CD4-positive, alpha-beta T cell (primary cell): ENCODE data around the gene LRIG1. TPM values are rescaled to one million over a fixed set of nuclear protein-coding genes. Genes with fewer than 3 reads are reported as not detected.

ENCODE experiments used
- ATAC-seq: fragments of 200-7000 bp; cut with Tn5 transposase; one replicate; pipeline ENCODE4 v1.10.0; 2022; ENCODE audit warnings: mild to moderate bottlenecking; ENCODE audit not compliant: poor library complexity
- CTCF ChIA-PET: fragments of 350-600 bp; sonication (Branson Sonifier 250); formaldehyde crosslinking; loops from one replicate; lab custom pipeline; 2021; ENCODE audit warnings: antibody characterized with exemption, inconsistent platforms; lab: Charles Lee
- POLR2A ChIA-PET: fragments of 350-600 bp; sonication (Branson Sonifier 250); formaldehyde crosslinking; loops from one replicate; lab custom pipeline; 2021; ENCODE audit warnings: antibody characterized with exemption, inconsistent platforms; lab: Charles Lee
- DNase-seq, 14 experiments: peaks; one replicate each; pipeline ENCODE4 v3.0.0-alpha.2; 2013 to 2020; ENCODE audit warnings: mixed read lengths in 2 of 14
- H3K27ac ChIP-seq, 2 donors: one replicate each; pipeline versions ENCODE4 v1.5.1 to v1.7.0; 2013; ENCODE audit warnings: low read length in 2 of 2, low read depth in 1 of 2, mild to moderate bottlenecking in 1 of 2
- H3K27me3 ChIP-seq, 2 experiments: 1 replicate in 1 of 2; 2 replicates in 1 of 2; pipeline versions ENCODE4 v1.6.1 to v1.7.0; 2013; ENCODE audit warnings: low read length in 2 of 2, control low read depth in 1 of 2, mild to moderate bottlenecking in 1 of 2, moderate library complexity in 1 of 2; ENCODE audit not compliant: insufficient read depth in 2 of 2, control insufficient read depth in 1 of 2
- H3K36me3 ChIP-seq: one replicate; pipeline ENCODE4 v1.6.1; 2013; ENCODE audit warnings: low read length, control low read depth; ENCODE audit not compliant: insufficient read depth
- H3K4me1 ChIP-seq: one replicate; pipeline ENCODE4 v1.6.1; 2013; ENCODE audit warnings: low read length, control low read depth; ENCODE audit not compliant: insufficient read depth
- H3K4me3 ChIP-seq: one replicate; pipeline ENCODE4 v1.5.1; 2013; ENCODE audit warnings: mild to moderate bottlenecking, low read length, moderate library complexity
- H3K9me3 ChIP-seq, 2 experiments: 1 replicate in 1 of 2; 2 replicates in 1 of 2; pipeline versions ENCODE4 v1.6.1 to v1.7.0; 2013; ENCODE audit warnings: low read length in 2 of 2, mild to moderate bottlenecking in 2 of 2, control low read depth in 1 of 2, moderate library complexity in 1 of 2; ENCODE audit not compliant: control insufficient read depth in 1 of 2, insufficient read depth in 1 of 2
- H3K27ac Mint-ChIP-seq: one replicate; pipeline ENCODE4 v1.8.0; 2020; ENCODE audit warnings: mixed read lengths
- H3K27me3 Mint-ChIP-seq: one replicate; pipeline ENCODE4 v1.8.0; 2021; ENCODE audit warnings: mixed read lengths
- H3K36me3 Mint-ChIP-seq: one replicate; pipeline ENCODE4 v1.8.0; 2021; ENCODE audit warnings: low read depth, mixed read lengths
- H3K4me1 Mint-ChIP-seq: one replicate; pipeline ENCODE4 v1.8.0; 2021; ENCODE audit warnings: low read depth, mixed read lengths
- H3K4me3 Mint-ChIP-seq: one replicate; pipeline ENCODE4 v1.8.0; 2020; ENCODE audit warnings: mild to moderate bottlenecking, mixed read lengths
- H3K9me3 Mint-ChIP-seq: one replicate; pipeline ENCODE4 v1.8.0; 2020; ENCODE audit warnings: mixed read lengths
- CTCF ChIP-seq: fragments of 200-600 bp; IDR thresholded peaks from one replicate; pipeline ENCODE4 v1.8.0; 2022; ENCODE audit warnings: antibody characterized with exemption, mild to moderate bottlenecking
- intact Hi-C, 2 experiments: fragments of 100-400 bp; cut with DNase I in 1 of 2; cut with micrococcal nuclease in 1 of 2; formaldehyde crosslinking; loops; one replicate each; pipeline versions ENCODE4 v1.15.1 to v1.9.0; 2023 to 2025; cut with DNase I, micrococcal nuclease
- total RNA-seq, 174 experiments: library from RNA in 2 of 174; stranded (reverse) in 2 of 174; gene quantifications; one replicate each; pipeline ENCODE4 v1.2.3 and lab custom pipeline; 2021 to 2026

Gene LRIG1
- total RNA-seq, 2 experiments from 2014 or later = 30.1 to 33.1 TPM

GRCh38 chr3:66427951-66428474, 72.8 kb downstream of the LRIG1 start:
- POLR2A ChIA-PET = no interaction called here
- Histone ChIP-seq H3K36me3 (peaks cover 10% of the 10 kb centered on the region), H3K4me3 (no peak overlapping the region), H3K27me3 (no peaks in the 10 kb centered on the region), H3K9me3 (peaks cover 0 to 12% of the 10 kb centered on the region in 2 experiments), H3K27ac (no peak overlapping the region), H3K4me1 (peaks cover 8% of the 10 kb centered on the region)
- DNase-seq = no peak
- ATAC-seq = no peak
- peaks cover 22% of the 10 kb centered on the region for H3K36me3 Mint-ChIP-seq
- CTCF ChIA-PET = no interaction called here
- no peak overlapping the region for H3K27ac Mint-ChIP-seq
- H3K27me3 Mint-ChIP-seq = no peaks in the 10 kb centered on the region
- intact Hi-C loops = loop anchor here in 1 of 2 experiments (5.0 kb wide), 1 partner anchor 294 kb away; no protein-coding TSS in a partner anchor
- TF ChIP-seq CTCF = no peak
- H3K9me3 Mint-ChIP-seq = no peaks in the 10 kb centered on the region
- H3K4me3 Mint-ChIP-seq = no peak overlapping the region
- H3K4me1 Mint-ChIP-seq = peaks cover 22% of the 10 kb centered on the region

GRCh38 chr3:66427352-66427751, 73.5 kb downstream of the LRIG1 start:
- H3K27ac ChIP-seq = no peak overlapping the region
- H3K4me3 ChIP-seq = no peak overlapping the region
- ATAC-seq (no peak), DNase-seq (no peak)
- no peaks in the 10 kb centered on the region for H3K27me3 ChIP-seq
- Mint-ChIP-seq H3K4me3 (no peak overlapping the region), H3K27me3 (no peaks in the 10 kb centered on the region), H3K36me3 (peaks cover 29% of the 10 kb centered on the region), H3K4me1 (peaks cover 20% of the 10 kb centered on the region), H3K27ac (no peak overlapping the region), H3K9me3 (peaks cover 3% of the 10 kb centered on the region)
- ChIA-PET POLR2A (no interaction called here), CTCF (no interaction called here)
- intact Hi-C loops = loop anchor here in 1 of 2 experiments (5.0 kb wide), 1 partner anchor 295 kb away; no protein-coding TSS in a partner anchor
- peaks cover 0 to 12% of the 10 kb centered on the region in 2 experiments for H3K9me3 ChIP-seq
- peaks cover 8% of the 10 kb centered on the region for H3K36me3 ChIP-seq
- H3K4me1 ChIP-seq = peaks cover 5% of the 10 kb centered on the region
- no peak for TF ChIP-seq CTCF

- no peaks in the 10 kb centered on the region for H3K27me3 Mint-ChIP-seq
- peaks cover 36% of the 10 kb centered on the region for H3K36me3 Mint-ChIP-seq
- peaks cover 20% of the 10 kb centered on the region for H3K4me1 Mint-ChIP-seq
- peaks cover 9 to 23% of the 10 kb centered on the region in 2 experiments for H3K9me3 ChIP-seq
- CTCF ChIA-PET = interaction anchor here (0.6 kb wide), 1 partner anchor 20 kb away, joined by 3 read pairs; no protein-coding TSS in a partner anchor
- TF ChIP-seq CTCF = no peak
- ATAC-seq (no peak), DNase-seq (no peak)
- no peaks in the 10 kb centered on the region for H3K27me3 ChIP-seq
- no peak overlapping the region for H3K4me3 ChIP-seq
- H3K9me3 Mint-ChIP-seq = peaks cover 5% of the 10 kb centered on the region
- intact Hi-C loops = loop anchor here in 1 of 2 experiments (5.0 kb wide), 1 partner anchor 296 kb away; no protein-coding TSS in a partner anchor
- POLR2A ChIA-PET = no interaction called here
- no peak overlapping the region for H3K27ac Mint-ChIP-seq
- H3K27ac ChIP-seq = no peak overlapping the region
- peaks cover 6% of the 10 kb centered on the region for H3K36me3 ChIP-seq
- H3K4me3 Mint-ChIP-seq = no peak overlapping the region
- H3K4me1 ChIP-seq = peaks cover 5% of the 10 kb centered on the region
Measured at GRCh38 chr3:66426135-66426534, 74.7 kb downstream of the LRIG1 start.
